Psoas muscle (tissue), 8 donors: Measurements from ENCODE around the gene APOC3. TPM values are rescaled to one million over a fixed set of nuclear protein-coding genes. Genes with fewer than 3 reads are reported as not detected.

Experiments used
- ATAC-seq, 4 donors: fragments of 200-7000 bp; cut with Tn5 transposase; one replicate each; pipeline ENCODE4 v1.9.1; 2020; ENCODE audit warnings: moderate library complexity in 3 of 4, mild to moderate bottlenecking in 2 of 4
- DNase-seq, 2 donors: peaks; one replicate each; pipeline ENCODE4 v3.0.0-alpha.2; 2020
- H3K27ac ChIP-seq: fragments of 200-600 bp; one replicate; pipeline ENCODE4 v1.8.0; 2022
- H3K27me3 ChIP-seq, 3 donors: fragments of 200-600 bp in 1 of 3; one replicate each; pipeline versions ENCODE4 v1.6.1 to v1.8.0; 2013 to 2022; ENCODE audit warnings: low read length in 2 of 3, mild to moderate bottlenecking in 2 of 3, moderate library complexity in 1 of 3; ENCODE audit not compliant: insufficient read depth in 3 of 3
- H3K36me3 ChIP-seq, 2 donors: fragments of 200-600 bp in 1 of 2; one replicate each; pipeline versions ENCODE4 v1.6.1 to v1.8.0; 2013 to 2022; ENCODE audit warnings: low read depth in 1 of 2, mild to moderate bottlenecking in 1 of 2, moderate library complexity in 1 of 2; ENCODE audit not compliant: insufficient read depth in 1 of 2
- H3K4me1 ChIP-seq: fragments of 200-600 bp; one replicate; pipeline ENCODE4 v1.8.0; 2022
- H3K4me3 ChIP-seq: fragments of 200-600 bp; one replicate; pipeline ENCODE4 v1.8.0; 2022; ENCODE audit warnings: mild to moderate bottlenecking
- H3K9me3 ChIP-seq: fragments of 200-600 bp; one replicate; pipeline ENCODE4 v1.8.0; 2022
- CTCF ChIP-seq: fragments of 200-600 bp; IDR thresholded peaks from one replicate; pipeline ENCODE4 v1.8.0; 2022; ENCODE audit warnings: antibody characterized with exemption
- WGBS, 3 donors: extraction: QIAGEN DNeasy Blood & Tissue Kit; methylation state at CpG; one replicate each; pipeline versions ENCODE4 v1.1.6 to v1.1.7; 2013; 5-methylcytosine and 5-hydroxymethylcytosine counted together
- intact Hi-C, 2 donors: fragments of 100-400 bp; cut with DNase I; formaldehyde crosslinking; loops; one replicate each; pipeline versions ENCODE4 v1.11.0 to v1.14.2; 2022
- polyA plus RNA-seq, 3 donors: library from polyadenylated mRNA; stranded (reverse); fragments of 200-250 nt; gene quantifications; one replicate each; pipeline ENCODE4 v1.2.3, GENCODE V29; 2013
- total RNA-seq, 4 donors: library from RNA; stranded (reverse); fragmentation: NEBNext Ultra II Directional in 2 of 4; extraction: Animal tissue kit (Norgen Biotek cat#: 25700) in 2 of 4; gene quantifications; one replicate each; pipeline versions ENCODE4 v1.2.1 to v1.2.4, GENCODE V29; 2021 to 2023
- donor health status: healthy with polysubstance abuse.
- donor health status: DM: no; HTN: no; CAD: no; lungs with moderate emphysema.
- donor health status: Bipolar disorder and iron deficiency.
- donor health status: healthy.
- donor health status: DM: yes; HTN: yes; CAD: no.
- donor health status: DM: no; HTN: no; CAD: no.
- donor health status: DM: no; HTN: no; CAD: no.
- donor health status: DM: yes; HTN: yes; CAD: no.

The APOC3 gene
- total and polyA plus RNA-seq, 7 donors: 0.26 to 2.2 (median 0.46) TPM; not detected in 4

DNA sequence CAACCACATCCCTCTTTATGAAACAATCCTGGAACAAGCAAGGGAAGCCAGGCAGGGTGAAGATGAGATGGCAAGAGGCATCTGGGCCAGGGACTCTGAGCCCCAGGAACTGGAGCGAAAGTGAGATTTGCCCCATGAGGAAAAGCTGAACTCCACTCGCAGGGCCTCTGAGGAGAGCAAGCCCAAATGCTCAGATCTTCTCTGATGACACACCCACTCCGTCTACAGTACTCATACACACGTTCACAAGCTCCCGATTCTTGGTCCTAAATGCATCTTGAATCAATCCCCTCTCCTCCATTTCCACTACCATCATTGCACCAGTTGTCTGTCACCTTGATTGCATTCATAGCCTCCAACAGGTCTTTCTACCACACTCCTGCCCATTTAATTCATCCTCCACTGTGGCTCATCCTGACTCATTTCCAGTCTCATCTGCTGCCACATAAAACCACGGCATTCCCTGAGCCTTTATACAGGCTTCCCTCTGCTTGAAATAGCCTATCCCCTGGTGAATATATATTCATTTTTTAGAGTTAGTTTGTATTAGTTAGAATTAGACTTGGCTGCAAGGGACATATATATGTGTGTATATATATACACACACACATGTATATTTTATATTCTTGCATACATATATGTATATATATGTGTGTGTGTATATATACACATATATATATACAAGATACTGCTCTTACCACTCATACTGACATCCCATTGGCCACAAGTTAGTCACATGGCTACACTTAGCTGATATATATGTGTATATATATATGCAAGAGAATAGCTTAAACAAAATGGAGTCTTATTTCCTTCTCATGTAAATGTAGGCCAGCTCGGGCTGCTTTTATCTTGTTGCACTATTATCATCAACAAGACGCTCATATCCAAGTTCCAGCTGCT, 36.6 kb upstream of the APOC3 start:
- no peak overlapping the region for H3K27ac ChIP-seq
- H3K36me3 ChIP-seq: no peaks in the 10 kb centered on the region

GRCh38 chr11:116793772-116794097, 36.0 kb upstream of the APOC3 start:
- WGBS, 3 donors: 92 to 100% (median 96%) methylated on average over 1 of the region's 1 CpG
- Histone ChIP-seq H3K4me1 (no peaks in the 10 kb centered on the region), H3K27me3 (no peaks in the 10 kb centered on the region), H3K9me3 (no peaks in the 10 kb centered on the region), H3K4me3 (no peak overlapping the region), H3K27ac (no peak overlapping the region), H3K36me3 (no peaks in the 10 kb centered on the region)
- ATAC-seq (no peak), DNase-seq (no peak)
- intact Hi-C loops: loop anchor here in 1 of 2 donors (5.0 kb wide), 2 partner anchors 44 to 314 kb away; partner anchors contain the start of gene APOA1
- no peak for TF ChIP-seq CTCF

More for the DNA sequence above, 36.6 kb upstream of the APOC3 start:
- Histone ChIP-seq H3K4me1 (no peaks in the 10 kb centered on the region), H3K4me3 (no peak overlapping the region), H3K27me3 (no peaks in the 10 kb centered on the region), H3K9me3 (no peaks in the 10 kb centered on the region)
- DNase-seq: no peak
- TF ChIP-seq CTCF: no peak
- 66 to 80% (median 69%) methylated on average over 8 of the region's 8 CpGs for WGBS, 3 donors
- intact Hi-C loops: loop anchor here in 1 of 2 donors (5.0 kb wide), 2 partner anchors 44 to 314 kb away; partner anchors contain the start of gene APOA1
- no peak for ATAC-seq

DNA sequence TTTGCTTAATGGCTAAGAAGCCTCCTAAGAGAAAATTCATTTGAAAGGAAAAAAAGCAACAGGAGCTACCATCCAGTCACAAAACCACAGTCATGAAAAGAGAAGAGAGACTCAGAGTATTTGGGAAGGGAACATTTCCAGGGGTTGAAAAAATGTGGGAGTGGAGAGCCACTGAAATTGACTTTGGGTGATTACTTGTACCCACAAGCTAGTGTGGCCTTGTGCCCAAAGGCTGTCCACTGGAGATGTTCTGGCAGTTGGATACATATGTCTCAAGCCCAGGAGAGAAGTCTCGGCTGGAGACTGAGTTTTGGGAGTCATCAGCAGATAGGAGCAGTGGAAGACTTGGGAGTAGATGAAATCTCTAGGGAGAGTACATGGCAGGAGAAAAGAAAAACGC, 34.9 kb upstream of the APOC3 start:
- TF ChIP-seq CTCF: no peak

DNA sequence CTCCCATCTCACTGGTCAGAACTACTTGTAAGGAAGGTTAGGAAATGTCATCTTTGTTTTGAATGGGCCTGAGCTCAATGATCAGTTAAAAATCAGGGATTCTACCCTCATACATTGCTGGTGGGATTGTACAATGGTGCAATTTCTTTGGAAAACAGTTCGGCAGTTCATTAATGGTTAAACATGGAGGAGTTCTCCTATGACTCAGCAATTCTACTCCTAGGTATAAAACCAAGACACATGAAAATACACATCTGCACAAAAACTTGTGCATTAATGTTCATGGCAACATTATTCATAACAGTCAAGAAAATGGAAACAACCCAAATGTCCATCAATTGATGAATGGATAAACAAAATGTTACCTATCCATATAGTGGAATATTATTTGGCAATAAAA, 33.2 kb upstream of the APOC3 start:
- intact Hi-C loops: no loop called here
- WGBS, 3 donors: 84 to 90% (median 88%) methylated on average over 1 of the region's 1 CpG

More for the DNA sequence above, 34.9 kb upstream of the APOC3 start:
- ATAC-seq: no peak
- 76 to 88% (median 80%) methylated on average over 2 of the region's 2 CpGs for WGBS, 3 donors
- Histone ChIP-seq H3K36me3 (no peaks in the 10 kb centered on the region), H3K27me3 (no peaks in the 10 kb centered on the region), H3K27ac (no peak overlapping the region), H3K4me3 (no peak overlapping the region), H3K9me3 (no peaks in the 10 kb centered on the region), H3K4me1 (no peaks in the 10 kb centered on the region)
- no peak for DNase-seq
- intact Hi-C loops: loop anchor here in 1 of 2 donors (5.0 kb wide), 2 partner anchors 42 to 312 kb away; partner anchors contain the start of gene APOA1

More for the DNA sequence above, 33.2 kb upstream of the APOC3 start:
- Histone ChIP-seq H3K4me1 (no peaks in the 10 kb centered on the region), H3K27ac (no peak overlapping the region), H3K4me3 (no peak overlapping the region), H3K9me3 (no peaks in the 10 kb centered on the region), H3K36me3 (no peaks in the 10 kb centered on the region), H3K27me3 (no peaks in the 10 kb centered on the region)
- DNase-seq (no peak), ATAC-seq (no peak)
- TF ChIP-seq CTCF: no peak
